Vagina (tissue), 2 donors: ENCODE data around the gene EEF1E1.

Experiments
- POLR2A ChIP-seq, 2 donors: fragments of 450-650 bp; IDR thresholded peaks; one replicate each; pipeline ENCODE4 v1.6.1; 2017; ENCODE audit warnings: antibody characterized with exemption in 2 of 2, mild to moderate bottlenecking in 2 of 2, moderate library complexity in 2 of 2
- TF ChIP-seq, protein P1 (sequence below), 3 experiments: fragments of 450-650 bp in 2 of 3; fragments of 200-600 bp in 1 of 3; sonication (generic) in 1 of 3; IDR thresholded peaks; one replicate each; pipeline ENCODE4 v1.5.1; 2017 to 2019; ENCODE audit warnings: antibody characterized with exemption in 3 of 3, mild to moderate bottlenecking in 2 of 3, moderate library complexity in 2 of 3

DNA sequence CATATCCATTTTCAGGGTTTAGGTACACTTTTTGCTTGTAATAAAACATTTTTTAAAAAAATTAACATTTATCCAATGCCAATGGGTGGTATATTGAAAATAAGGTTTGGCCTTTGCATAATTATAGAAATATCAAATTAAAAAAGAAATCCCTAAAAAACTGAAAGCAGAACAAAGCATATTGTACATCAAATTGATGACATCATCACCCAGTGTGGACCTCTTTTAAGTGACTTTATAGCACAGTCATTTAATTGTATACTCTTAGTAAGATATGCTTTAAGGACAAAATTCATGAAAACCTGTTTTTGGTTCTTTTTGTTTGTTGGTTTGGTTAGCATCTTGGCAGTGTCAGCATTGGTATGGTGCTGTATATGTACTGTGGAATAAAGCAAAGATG is 1.4 kb upstream of the EEF1E1 start:
- TF ChIP-seq, protein P1, sequence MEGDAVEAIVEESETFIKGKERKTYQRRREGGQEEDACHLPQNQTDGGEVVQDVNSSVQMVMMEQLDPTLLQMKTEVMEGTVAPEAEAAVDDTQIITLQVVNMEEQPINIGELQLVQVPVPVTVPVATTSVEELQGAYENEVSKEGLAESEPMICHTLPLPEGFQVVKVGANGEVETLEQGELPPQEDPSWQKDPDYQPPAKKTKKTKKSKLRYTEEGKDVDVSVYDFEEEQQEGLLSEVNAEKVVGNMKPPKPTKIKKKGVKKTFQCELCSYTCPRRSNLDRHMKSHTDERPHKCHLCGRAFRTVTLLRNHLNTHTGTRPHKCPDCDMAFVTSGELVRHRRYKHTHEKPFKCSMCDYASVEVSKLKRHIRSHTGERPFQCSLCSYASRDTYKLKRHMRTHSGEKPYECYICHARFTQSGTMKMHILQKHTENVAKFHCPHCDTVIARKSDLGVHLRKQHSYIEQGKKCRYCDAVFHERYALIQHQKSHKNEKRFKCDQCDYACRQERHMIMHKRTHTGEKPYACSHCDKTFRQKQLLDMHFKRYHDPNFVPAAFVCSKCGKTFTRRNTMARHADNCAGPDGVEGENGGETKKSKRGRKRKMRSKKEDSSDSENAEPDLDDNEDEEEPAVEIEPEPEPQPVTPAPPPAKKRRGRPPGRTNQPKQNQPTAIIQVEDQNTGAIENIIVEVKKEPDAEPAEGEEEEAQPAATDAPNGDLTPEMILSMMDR (IDR thresholded peaks at IDR 0.05): no peak
- TF ChIP-seq POLR2A (IDR thresholded peaks at IDR 0.05): no peak
